ENCODE data around the gene GALC.
A peak's percentile ranks its signal among the peaks of the same experiment; 100 is the strongest.

The GALC gene

DNA sequence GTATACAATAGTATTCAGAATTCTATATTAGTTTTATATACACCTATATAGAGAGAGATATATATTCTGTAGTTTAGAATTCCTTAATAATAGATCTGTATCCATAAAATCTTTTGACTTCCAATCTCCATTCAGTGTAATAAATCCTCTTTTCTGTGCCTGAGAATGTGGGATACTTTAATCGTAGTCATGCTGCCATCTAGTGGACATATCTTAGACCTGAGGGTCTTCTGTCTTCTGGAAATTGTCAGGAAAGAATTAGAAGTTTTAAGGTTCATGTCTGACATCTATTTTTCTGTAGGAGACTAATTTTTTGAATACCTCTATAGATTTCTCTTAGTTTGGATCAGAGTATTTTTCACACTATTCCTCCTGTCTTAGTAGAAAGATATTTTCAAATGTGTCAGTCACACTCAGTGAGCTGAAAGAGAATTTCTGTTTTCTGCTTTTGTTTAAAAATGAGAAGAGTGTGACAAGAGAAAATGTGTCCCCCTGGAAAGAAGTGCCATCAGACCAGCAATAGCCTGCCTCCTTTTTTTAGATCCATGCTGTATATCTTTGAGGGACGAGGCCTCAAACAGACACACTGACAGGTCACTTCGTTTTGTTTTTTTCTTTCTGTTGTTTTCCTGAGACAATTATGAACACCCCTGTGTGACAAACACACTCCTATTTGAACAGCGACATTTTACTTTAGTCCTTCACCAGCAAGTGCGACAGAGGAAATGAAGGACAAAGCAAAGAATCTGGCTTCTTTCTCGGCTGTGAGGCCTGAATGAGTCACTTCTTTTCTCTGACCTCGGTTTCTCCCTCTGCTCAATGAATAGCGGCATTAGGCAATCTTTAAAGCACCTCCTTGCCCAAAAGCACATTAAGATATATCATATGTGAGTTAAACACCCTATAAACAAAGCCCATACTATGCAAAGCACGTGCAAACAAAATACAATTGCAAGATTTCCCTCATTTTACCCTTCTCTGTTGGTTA is 96.3 kb downstream of the GALC start:
- DNase-seq (ENCODE audit: extremely low spot score, insufficient read length, low read depth), result peak; percentile 2
- FAIRE-seq, result peak; percentile 85

DNA sequence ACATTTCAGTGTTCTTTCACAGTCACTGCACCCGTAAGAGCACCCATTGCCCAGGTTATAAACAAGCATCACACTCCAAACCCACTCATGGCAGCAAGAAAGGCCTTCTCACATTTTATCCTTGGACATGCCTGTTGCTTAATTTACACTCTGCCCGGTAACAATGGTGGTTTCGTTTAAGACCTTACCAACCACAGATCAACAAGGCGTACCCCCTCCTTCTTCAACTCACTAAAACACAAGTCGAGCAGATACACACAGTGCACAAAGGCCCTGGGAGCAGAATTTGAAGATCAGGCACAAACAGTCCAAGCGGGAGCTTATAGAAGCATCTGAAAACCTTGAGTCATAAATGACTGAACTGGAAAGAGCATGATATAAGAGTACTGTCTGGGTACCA is 98.1 kb downstream of the GALC start:
- FAIRE-seq (no peak), DNase-seq (ENCODE audit: extremely low spot score, insufficient read length, low read depth) (no peak)

- DNase-seq (ENCODE audit: extremely low spot score, insufficient read length, low read depth) (no peak), FAIRE-seq (no peak)
Measured at GRCh38 chr14:87892763-87893162, 100.2 kb downstream of the GALC start.

- FAIRE-seq, result no peak
- DNase-seq (ENCODE audit: extremely low spot score, insufficient read length, low read depth), result no peak
Measured at GRCh38 chr14:87888136-87888999, 104.6 kb downstream of the GALC start.

DNA sequence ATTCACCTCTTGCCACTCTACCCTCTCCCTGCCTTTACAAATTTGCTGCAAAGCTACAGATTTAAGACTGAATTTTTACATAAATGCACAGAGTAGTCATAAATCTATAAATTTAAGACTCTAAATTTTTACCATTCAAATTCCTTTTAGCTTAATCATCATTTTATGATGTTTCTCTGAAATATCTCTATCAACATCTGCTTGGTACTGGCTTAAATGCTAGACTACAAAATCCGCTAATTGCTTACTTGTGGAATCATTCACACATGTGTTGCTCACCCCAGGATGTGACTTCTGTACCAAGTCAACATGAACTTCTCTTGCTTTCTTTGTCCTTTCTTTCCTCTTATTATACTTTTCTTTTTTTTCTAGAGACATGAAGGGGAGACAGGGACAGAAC is 109.2 kb downstream of the GALC start:
- no peak for FAIRE-seq
- no peak for DNase-seq (ENCODE audit: extremely low spot score, insufficient read length, low read depth)

Measured in GM18507 (cell line).